Astrocyte of the cerebellum (primary cell): ENCODE data around the gene SUMO1.

Experiments
- DNase-seq: peaks from one replicate; pipeline ENCODE4 v3.0.0-alpha.2; 2011; ENCODE audit warnings: low read depth
- H3K4me3 ChIP-seq: 2 replicates; pipeline ENCODE4 v1.5.1; 2011; ENCODE audit warnings: mild to moderate bottlenecking, low read depth, low read length, moderate library complexity
- in situ Hi-C: cut with HindIII; loops from 2 replicates; pipeline ENCODE4 v1.10.0; 2017; ENCODE audit warnings: low sequenced_read_pairs
- TF ChIP-seq, protein P1 (sequence below): IDR thresholded peaks from 2 replicates; pipeline ENCODE4 v1.5.1; 2012; ENCODE audit warnings: low read length, low read depth, moderate library complexity, mild to moderate bottlenecking; ENCODE audit errors: missing control alignments

The SUMO1 gene

GRCh38 chr2:202237787-202238233 is 587 bp downstream of the SUMO1 start:
- peak overlapping the region; percentile 81 for H3K4me3 ChIP-seq
- in situ Hi-C loops, result no loop called here
- no peak for DNase-seq
- TF ChIP-seq, protein P1, sequence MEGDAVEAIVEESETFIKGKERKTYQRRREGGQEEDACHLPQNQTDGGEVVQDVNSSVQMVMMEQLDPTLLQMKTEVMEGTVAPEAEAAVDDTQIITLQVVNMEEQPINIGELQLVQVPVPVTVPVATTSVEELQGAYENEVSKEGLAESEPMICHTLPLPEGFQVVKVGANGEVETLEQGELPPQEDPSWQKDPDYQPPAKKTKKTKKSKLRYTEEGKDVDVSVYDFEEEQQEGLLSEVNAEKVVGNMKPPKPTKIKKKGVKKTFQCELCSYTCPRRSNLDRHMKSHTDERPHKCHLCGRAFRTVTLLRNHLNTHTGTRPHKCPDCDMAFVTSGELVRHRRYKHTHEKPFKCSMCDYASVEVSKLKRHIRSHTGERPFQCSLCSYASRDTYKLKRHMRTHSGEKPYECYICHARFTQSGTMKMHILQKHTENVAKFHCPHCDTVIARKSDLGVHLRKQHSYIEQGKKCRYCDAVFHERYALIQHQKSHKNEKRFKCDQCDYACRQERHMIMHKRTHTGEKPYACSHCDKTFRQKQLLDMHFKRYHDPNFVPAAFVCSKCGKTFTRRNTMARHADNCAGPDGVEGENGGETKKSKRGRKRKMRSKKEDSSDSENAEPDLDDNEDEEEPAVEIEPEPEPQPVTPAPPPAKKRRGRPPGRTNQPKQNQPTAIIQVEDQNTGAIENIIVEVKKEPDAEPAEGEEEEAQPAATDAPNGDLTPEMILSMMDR, result no peak

DNA sequence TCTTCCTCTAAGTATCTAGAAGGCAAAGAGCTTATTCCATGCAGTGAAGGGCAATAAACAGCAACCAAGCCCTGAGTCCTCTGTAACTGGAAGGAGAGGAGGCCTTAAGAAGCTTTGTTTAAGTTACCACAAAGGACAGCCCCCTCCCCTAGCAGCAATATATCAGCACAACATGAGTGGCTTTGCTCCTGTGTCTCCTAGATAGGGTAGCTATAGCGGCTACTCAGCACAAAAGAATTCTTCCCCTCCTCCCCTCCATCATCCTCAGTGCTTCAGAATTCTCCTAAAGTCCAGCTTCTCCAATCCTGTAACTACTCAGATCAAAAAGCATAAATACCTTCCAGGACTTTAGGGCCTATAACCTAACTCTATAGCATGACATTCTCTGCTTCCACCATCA is 16.5 kb downstream of the SUMO1 start:
- DNase-seq, result no peak

GRCh38 chr2:202215179-202215578 is 23.2 kb downstream of the SUMO1 start:
- in situ Hi-C loops, result no loop called here
- H3K4me3 ChIP-seq, result no peak overlapping the region
- DNase-seq, result no peak
- TF ChIP-seq, protein P1, result no peak

More for the DNA sequence above, 16.5 kb downstream of the SUMO1 start:
- no peak overlapping the region for H3K4me3 ChIP-seq
- in situ Hi-C loops, result no loop called here
- TF ChIP-seq, protein P1, result no peak

DNA sequence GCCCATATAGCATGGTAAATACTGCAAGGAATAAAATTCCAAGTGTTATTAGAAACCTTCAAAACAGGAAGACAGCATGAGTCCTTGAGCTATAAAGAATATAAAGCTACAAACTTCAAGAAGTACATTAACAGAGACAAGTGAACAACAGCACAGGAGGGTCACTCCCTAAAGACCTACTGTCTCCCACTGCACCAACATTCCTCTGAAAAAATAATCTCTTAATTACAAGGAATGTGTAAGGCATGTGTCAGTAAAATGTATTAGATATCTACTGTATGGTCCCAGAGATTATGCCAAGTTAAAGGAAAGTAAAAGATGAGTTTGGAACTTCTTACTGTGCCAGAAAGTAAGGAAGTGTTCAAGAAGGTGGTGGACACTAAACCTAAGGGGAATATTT is 29.9 kb downstream of the SUMO1 start:
- no peak for DNase-seq
- in situ Hi-C loops, result no loop called here
- TF ChIP-seq, protein P1, result no peak
- H3K4me3 ChIP-seq, result no peak overlapping the region

GRCh38 chr2:202204855-202205254 is 33.5 kb downstream of the SUMO1 start:
- in situ Hi-C loops, result no loop called here
- no peak for DNase-seq
- TF ChIP-seq, protein P1, result no peak
- no peak overlapping the region for H3K4me3 ChIP-seq

GRCh38 chr2:202203348-202203747 is 35.0 kb downstream of the SUMO1 start:
- no peak overlapping the region for H3K4me3 ChIP-seq
- TF ChIP-seq, protein P1, result no peak
- DNase-seq, result no peak
- in situ Hi-C loops, result no loop called here
